ENCODE data around the gene MYADM. TPM values are rescaled to one million over a fixed set of nuclear protein-coding genes. Genes with fewer than 3 reads are reported as not detected.

MYADM gene
- total and polyA plus RNA-seq, 4 donors, result 48.5 to 245 (median 79.1) TPM

DNA sequence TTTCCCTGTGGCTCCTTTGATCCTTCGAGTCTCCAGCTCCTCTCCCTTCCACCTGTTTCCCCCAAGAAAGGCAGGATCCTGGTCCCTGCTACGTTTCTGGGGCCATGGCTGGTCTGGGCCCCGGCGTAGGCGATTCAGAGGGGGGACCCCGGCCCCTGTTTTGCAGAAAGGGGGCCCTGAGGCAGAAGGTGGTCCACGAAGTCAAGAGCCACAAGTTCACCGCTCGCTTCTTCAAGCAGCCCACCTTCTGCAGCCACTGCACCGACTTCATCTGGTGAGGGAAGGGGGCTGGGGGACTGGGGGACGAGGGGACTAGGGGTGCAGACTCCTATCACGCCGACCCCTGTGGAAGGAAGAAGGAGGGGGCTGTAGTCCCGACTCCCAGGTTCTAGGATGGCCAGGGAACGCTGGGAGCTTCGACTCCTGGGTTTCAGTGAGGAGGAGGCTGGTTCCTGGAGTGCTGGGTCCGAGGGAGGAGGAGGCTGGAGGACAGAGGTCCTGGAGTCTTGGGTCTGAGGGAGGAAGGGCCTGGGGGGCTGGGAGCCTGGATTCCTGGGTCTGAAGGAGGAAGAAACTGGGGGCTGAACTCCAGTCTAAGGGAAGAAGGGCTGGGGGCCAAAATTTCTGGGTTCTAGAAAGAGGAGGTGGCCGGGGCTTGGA lies 14.8 kb downstream of the MYADM start:
- WGBS, 2 donors, result 6 to 7% methylated on average over 18 of the region's 18 CpGs
- Histone ChIP-seq H3K36me3 (ENCODE audit: control insufficient read depth in 4 of 4, insufficient read depth in 4 of 4, low read length in 4 of 4) (no peaks in the 10 kb centered on the region), H3K9ac (ENCODE audit: insufficient read depth in 1 of 2, low read length in 2 of 2) (no peak overlapping the region), H3K27me3 (ENCODE audit: control insufficient read depth in 3 of 3, insufficient read depth in 3 of 3, low read length in 2 of 3) (peaks cover 2 to 49% (median 41%) of the 10 kb centered on the region in 3 donors), H3K27ac (ENCODE audit: low read depth in 1 of 2, low read length in 1 of 2) (no peak overlapping the region), H3K9me3 (ENCODE audit: control insufficient read depth in 4 of 4, insufficient read depth in 3 of 4, low read length in 3 of 4) (no peaks in the 10 kb centered on the region), H3K4me1 (ENCODE audit: control insufficient read depth in 5 of 5, insufficient read depth in 5 of 5, low read length in 5 of 5) (peaks cover 0 to 13% (median 8%) of the 10 kb centered on the region in 5 donors), H3K4me3 (no peak overlapping the region)
- ATAC-seq (ENCODE audit: insufficient read depth, low FRiP score) (no peak), DNase-seq (no peak)
- TF ChIP-seq CTCF (IDR thresholded peaks at IDR 0.05; ENCODE audit: control extremely low read depth, extremely low read depth), result no peak

DNA sequence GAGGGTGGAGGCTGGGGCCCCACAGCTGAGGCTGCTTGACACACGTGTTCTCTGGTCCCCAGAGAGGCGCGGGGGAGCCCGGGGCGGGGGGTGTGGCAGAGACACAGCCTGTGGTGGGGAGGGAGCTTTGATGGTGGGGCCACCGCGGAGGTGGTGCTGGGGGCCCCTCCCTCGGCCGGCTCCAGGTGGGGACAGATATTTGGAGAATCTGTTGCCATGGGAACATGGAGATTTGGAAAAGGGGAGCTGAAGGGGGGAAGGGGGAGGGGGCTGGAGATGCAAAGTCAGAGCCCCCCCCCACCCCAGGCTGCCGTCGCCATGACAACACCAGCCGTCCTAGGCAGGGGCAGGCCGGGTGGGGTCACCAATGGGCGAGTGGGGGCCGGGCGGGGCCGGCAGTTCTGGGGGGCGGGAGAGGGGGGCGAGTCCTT lies 15.6 kb downstream of the MYADM start:
- no peak overlapping the region for H3K27ac ChIP-seq (ENCODE audit: low read depth in 1 of 2, low read length in 1 of 2)
- peaks cover 0 to 13% (median 8%) of the 10 kb centered on the region in 5 donors for H3K4me1 ChIP-seq (ENCODE audit: control insufficient read depth in 5 of 5, insufficient read depth in 5 of 5, low read length in 5 of 5)
- peaks cover 2 to 49% (median 41%) of the 10 kb centered on the region in 3 donors for H3K27me3 ChIP-seq (ENCODE audit: control insufficient read depth in 3 of 3, insufficient read depth in 3 of 3, low read length in 2 of 3)
- no peak for DNase-seq
- no peak overlapping the region for H3K9ac ChIP-seq (ENCODE audit: insufficient read depth in 1 of 2, low read length in 2 of 2)
- TF ChIP-seq CTCF (IDR thresholded peaks at IDR 0.05; ENCODE audit: control extremely low read depth, extremely low read depth), result no peak
- H3K9me3 ChIP-seq (ENCODE audit: control insufficient read depth in 4 of 4, insufficient read depth in 3 of 4, low read length in 3 of 4), result no peaks in the 10 kb centered on the region
- no peak for ATAC-seq (ENCODE audit: insufficient read depth, low FRiP score)
- no peaks in the 10 kb centered on the region for H3K36me3 ChIP-seq (ENCODE audit: control insufficient read depth in 4 of 4, insufficient read depth in 4 of 4, low read length in 4 of 4)
- H3K4me3 ChIP-seq, result no peak overlapping the region
- whole genome bisulfite sequencing, 2 donors, result 3 to 6% methylated on average over 19 of the region's 19 CpGs

GRCh38 chr19:53883741-53884140 lies 16.1 kb downstream of the MYADM start:
- ATAC-seq (ENCODE audit: insufficient read depth, low FRiP score) (no peak), DNase-seq (no peak)
- H3K4me1 ChIP-seq (ENCODE audit: control insufficient read depth in 5 of 5, insufficient read depth in 5 of 5, low read length in 5 of 5), result peaks cover 0 to 12% (median 6%) of the 10 kb centered on the region in 5 donors
- WGBS, 2 donors, result 21 to 22% methylated on average over 11 of the region's 11 CpGs
- no peak overlapping the region for H3K9ac ChIP-seq (ENCODE audit: insufficient read depth in 1 of 2, low read length in 2 of 2)
- H3K36me3 ChIP-seq (ENCODE audit: control insufficient read depth in 4 of 4, insufficient read depth in 4 of 4, low read length in 4 of 4), result no peaks in the 10 kb centered on the region
- H3K4me3 ChIP-seq, result no peak overlapping the region
- H3K9me3 ChIP-seq (ENCODE audit: control insufficient read depth in 4 of 4, insufficient read depth in 3 of 4, low read length in 3 of 4), result no peaks in the 10 kb centered on the region
- no peak for TF ChIP-seq CTCF (IDR thresholded peaks at IDR 0.05; ENCODE audit: control extremely low read depth, extremely low read depth)
- H3K27me3 ChIP-seq (ENCODE audit: control insufficient read depth in 3 of 3, insufficient read depth in 3 of 3, low read length in 2 of 3), result peaks cover 2 to 49% (median 41%) of the 10 kb centered on the region in 3 donors
- H3K27ac ChIP-seq (ENCODE audit: low read depth in 1 of 2, low read length in 1 of 2), result no peak overlapping the region
